ENCODE measurements around the gene ABI2.

- TF ChIP-seq CTCF (IDR thresholded peaks at IDR 0.05): no peak
- TF ChIP-seq POLR2A (IDR thresholded peaks at IDR 0.05): no peak
Measured at GRCh38 chr2:203338322-203338721, 10.1 kb downstream of the ABI2 start.
